SK-N-SH (cell line): Measurements from ENCODE around the gene MYO1E. TPM values are rescaled to one million over a fixed set of nuclear protein-coding genes. Genes with fewer than 3 reads are reported as not detected.

Experiments
- CTCF ChIA-PET: fragments of 300-600, 350-600 bp; formaldehyde crosslinking; extraction: SDS; loops from one replicate; lab custom pipeline; 2021; lab: Yijun Ruan, JAX
- POLR2A ChIA-PET: fragments of 350-600 bp; sonication (Branson Sonifier 250); formaldehyde crosslinking; extraction: SDS; loops from one replicate; lab custom pipeline; 2020; ENCODE audit warnings: antibody characterized with exemption, inconsistent platforms; lab: Yijun Ruan, JAX
- DNase-seq: peaks from one replicate; pipeline ENCODE4 v3.0.0; 2012
- H2AFZ ChIP-seq: fragments of 200-600 bp; sonication (generic); 2 replicates; pipeline ENCODE4 v1.8.1; 2016; ENCODE audit warnings: antibody characterized with exemption, mild to moderate bottlenecking, low read depth
- H3F3A ChIP-seq: fragments of 200-600 bp; sonication (generic); replicated peaks from 2 replicates; pipeline ENCODE3; 2016; ENCODE audit warnings: antibody characterized with exemption, mild to moderate bottlenecking; ENCODE audit not compliant: insufficient read depth
- H3K27ac ChIP-seq, 2 experiments: fragments of 200-500 bp in 1 of 2; fragments of 200-600 bp in 1 of 2; sonication (Bioruptor generic) in 1 of 2; sonication (generic), shearing (Covaris generic) in 1 of 2; 2 replicates each; pipeline versions ENCODE4 v1.5.1 to v1.6.1; 2014 to 2016; ENCODE audit warnings: low read depth in 2 of 2, inconsistent platforms in 1 of 2, low read length in 1 of 2, mild to moderate bottlenecking in 1 of 2, mixed read lengths in 1 of 2
- H3K27me3 ChIP-seq: fragments of 200-600 bp; sonication (generic), shearing (Covaris generic); 2 replicates; pipeline ENCODE4 v1.6.1; 2016; ENCODE audit warnings: mixed run types; ENCODE audit not compliant: insufficient read depth
- H3K36me3 ChIP-seq, 2 experiments: fragments of 200-500 bp in 1 of 2; fragments of 200-600 bp in 1 of 2; sonication (Bioruptor generic) in 1 of 2; sonication (generic) in 1 of 2; replicated peaks in 1 of 2; 2 replicates each; pipeline versions ENCODE3 to v1.5.1; 2014 to 2016; ENCODE audit warnings: low read length in 1 of 2, mild to moderate bottlenecking in 1 of 2; ENCODE audit not compliant: insufficient read depth in 2 of 2, control insufficient read depth in 1 of 2
- H3K4me1 ChIP-seq, 2 experiments: fragments of 200-500 bp in 1 of 2; fragments of 200-600 bp in 1 of 2; sonication (Bioruptor generic) in 1 of 2; sonication (generic), shearing (Covaris generic) in 1 of 2; 2 replicates each; pipeline versions ENCODE4 v1.5.1 to v1.6.1; 2014 to 2016; ENCODE audit warnings: low read depth in 1 of 2, low read length in 1 of 2, mixed run types in 1 of 2; ENCODE audit not compliant: insufficient read depth in 2 of 2, control insufficient read depth in 1 of 2
- H3K4me2 ChIP-seq: fragments of 200-600 bp; sonication (generic), shearing (Covaris generic); 2 replicates; pipeline ENCODE4 v1.6.1; 2017; ENCODE audit warnings: mixed run types
- H3K4me3 ChIP-seq, 2 experiments: fragments of 200-500 bp in 1 of 2; fragments of 200-600 bp in 1 of 2; sonication (Bioruptor generic) in 1 of 2; sonication (generic), shearing (Covaris generic) in 1 of 2; 2 replicates each; pipeline versions ENCODE4 v1.5.1 to v1.8.1; 2014 to 2016; ENCODE audit warnings: low read depth in 2 of 2, inconsistent platforms in 1 of 2, low read length in 1 of 2, mild to moderate bottlenecking in 1 of 2, mixed read lengths in 1 of 2, moderate library complexity in 1 of 2
- H3K79me2 ChIP-seq: fragments of 200-600 bp; sonication (generic); 2 replicates; pipeline ENCODE4 v1.8.1; 2017; ENCODE audit warnings: mild to moderate bottlenecking; ENCODE audit not compliant: insufficient read depth
- H3K9ac ChIP-seq: fragments of 200-600 bp; sonication (generic); 2 replicates; pipeline ENCODE4 v1.6.1; 2017; ENCODE audit warnings: mixed run types
- H3K9me2 ChIP-seq: fragments of 200-600 bp; sonication (generic); 2 replicates; pipeline ENCODE4 v1.6.1; 2017; ENCODE audit warnings: mixed run types
- H3K9me3 ChIP-seq: fragments of 200-600 bp; sonication (generic); 2 replicates; pipeline ENCODE4 v1.6.1; 2017; ENCODE audit warnings: mixed run types, mild to moderate bottlenecking, moderate library complexity
- H4K20me1 ChIP-seq: fragments of 200-600 bp; sonication (generic); 2 replicates; pipeline ENCODE4 v1.6.1; 2017; ENCODE audit warnings: mild to moderate bottlenecking, mixed run types; ENCODE audit not compliant: insufficient read depth
- CHD2 ChIP-seq: fragments of 150-350 bp; IDR thresholded peaks from 2 replicates; pipeline ENCODE4 v1.6.1; 2018; ENCODE audit warnings: low read length; ENCODE audit not compliant: partially characterized antibody
- ELF1 ChIP-seq: IDR thresholded peaks from 2 replicates; pipeline ENCODE4 v1.4.0; 2012
- EP300 ChIP-seq, 2 experiments: IDR thresholded peaks; 2 replicates each; pipeline versions ENCODE4 v1.4.0 to v1.6.1; 2012; ENCODE audit warnings: borderline replicate concordance in 1 of 2, low read depth in 1 of 2, low read length in 1 of 2
- FOSL2 ChIP-seq: IDR thresholded peaks from 2 replicates; pipeline ENCODE4 v1.4.0; 2012; ENCODE audit warnings: low read depth, mild to moderate bottlenecking, moderate library complexity, borderline replicate concordance
- FOXJ3 ChIP-seq: sonication (generic); formaldehyde crosslinking; IDR thresholded peaks from 2 replicates; pipeline ENCODE4 v1.5.1; 2020; ENCODE audit warnings: mild to moderate bottlenecking, missing genetic modification reagents
- FOXM1 ChIP-seq: IDR thresholded peaks from 2 replicates; pipeline ENCODE4 v1.4.0; 2012; ENCODE audit warnings: low read depth, mild to moderate bottlenecking
- GABPA ChIP-seq: IDR thresholded peaks from 2 replicates; pipeline ENCODE4 v1.4.0; 2012; ENCODE audit warnings: low read depth, mild to moderate bottlenecking
- GATA2 ChIP-seq: sonication (generic); formaldehyde crosslinking; IDR thresholded peaks from 2 replicates; pipeline ENCODE4 v1.5.0; 2020; ENCODE audit warnings: mild to moderate bottlenecking, missing genetic modification reagents
- JUND ChIP-seq: IDR thresholded peaks from 2 replicates; pipeline ENCODE4 v1.4.0; 2012
- MEF2A ChIP-seq: IDR thresholded peaks from 2 replicates; pipeline ENCODE4 v1.4.0; 2012; ENCODE audit warnings: low read depth, borderline replicate concordance
- MXI1 ChIP-seq: IDR thresholded peaks from 2 replicates; pipeline ENCODE4 v1.6.1; 2012; ENCODE audit warnings: mild to moderate bottlenecking, low read depth, low read length, improper control_type of control experiment
- NFIC ChIP-seq: IDR thresholded peaks from 2 replicates; pipeline ENCODE4 v1.4.0; 2012; ENCODE audit warnings: borderline replicate concordance
- POLR2AphosphoS5 ChIP-seq: IDR thresholded peaks from 2 replicates; pipeline ENCODE4 v1.6.1; 2012; ENCODE audit warnings: low read depth, low read length
- RAD21 ChIP-seq: IDR thresholded peaks from 2 replicates; pipeline ENCODE4 v1.6.1; 2012; ENCODE audit warnings: mild to moderate bottlenecking, low read length
- RCOR1 ChIP-seq: fragments of 150-350 bp; IDR thresholded peaks from 2 replicates; pipeline ENCODE4 v1.6.1; 2017; ENCODE audit warnings: antibody characterized with exemption, low read length
- RFX5 ChIP-seq: IDR thresholded peaks from 2 replicates; pipeline ENCODE4 v1.6.1; 2012; ENCODE audit warnings: mild to moderate bottlenecking, improper control_type of control experiment, low read length
- RXRA ChIP-seq: IDR thresholded peaks from 2 replicates; pipeline ENCODE4 v1.4.0; 2012; ENCODE audit warnings: low read depth, mild to moderate bottlenecking, borderline replicate concordance
- TAF1 ChIP-seq: IDR thresholded peaks from 2 replicates; pipeline ENCODE4 v1.6.1; 2012; ENCODE audit warnings: low read depth, mild to moderate bottlenecking, low read length, moderate library complexity, borderline replicate concordance
- TCF12 ChIP-seq: IDR thresholded peaks from 2 replicates; pipeline ENCODE4 v1.4.0; 2012
- TEAD4 ChIP-seq: IDR thresholded peaks from 2 replicates; pipeline ENCODE4 v1.4.0; 2012; ENCODE audit warnings: mild to moderate bottlenecking, borderline replicate concordance; ENCODE audit not compliant: insufficient read depth
- YY1 ChIP-seq: IDR thresholded peaks from 2 replicates; pipeline ENCODE4 v1.4.0; 2012; ENCODE audit warnings: low read depth, mild to moderate bottlenecking
- WGBS: methylation state at CpG from one replicate; pipeline ENCODE4 v1.1.6; 2017; ENCODE audit warnings: low lambda C conversion rate; 5-methylcytosine and 5-hydroxymethylcytosine counted together
- polyA plus RNA-seq, 3 experiments: library from polyadenylated mRNA; depleted of rRNA; stranded (reverse); fragments of >200 nt; gene quantifications; 2 replicates each; pipeline ENCODE4 v1.2.3, GENCODE V29; 2012
- TF ChIP-seq, protein P1 (sequence below): IDR thresholded peaks from 2 replicates; pipeline ENCODE4 v1.4.0; 2012; ENCODE audit warnings: low read depth
- TF ChIP-seq, protein P2 (sequence below): IDR thresholded peaks from 2 replicates; pipeline ENCODE4 v1.4.0; 2012; ENCODE audit warnings: low read depth, borderline replicate concordance
- TF ChIP-seq, protein P3 (sequence below): IDR thresholded peaks from 2 replicates; pipeline ENCODE4; 2012
- TF ChIP-seq, protein P4 (sequence below): IDR thresholded peaks from 2 replicates; pipeline ENCODE4 v1.6.1; 2012; ENCODE audit warnings: mild to moderate bottlenecking, low read depth, low read length, moderate library complexity
- TF ChIP-seq, protein P5 (sequence below): fragments of 150-350 bp; IDR thresholded peaks from 2 replicates; pipeline ENCODE4 v1.6.1; 2017; ENCODE audit warnings: antibody characterized with exemption, low read length, low read depth, borderline replicate concordance

The MYO1E gene
- polyA plus RNA-seq, 1 of the 3 experiments (the other 2 are of a cell fraction), result 9.7 TPM

DNA sequence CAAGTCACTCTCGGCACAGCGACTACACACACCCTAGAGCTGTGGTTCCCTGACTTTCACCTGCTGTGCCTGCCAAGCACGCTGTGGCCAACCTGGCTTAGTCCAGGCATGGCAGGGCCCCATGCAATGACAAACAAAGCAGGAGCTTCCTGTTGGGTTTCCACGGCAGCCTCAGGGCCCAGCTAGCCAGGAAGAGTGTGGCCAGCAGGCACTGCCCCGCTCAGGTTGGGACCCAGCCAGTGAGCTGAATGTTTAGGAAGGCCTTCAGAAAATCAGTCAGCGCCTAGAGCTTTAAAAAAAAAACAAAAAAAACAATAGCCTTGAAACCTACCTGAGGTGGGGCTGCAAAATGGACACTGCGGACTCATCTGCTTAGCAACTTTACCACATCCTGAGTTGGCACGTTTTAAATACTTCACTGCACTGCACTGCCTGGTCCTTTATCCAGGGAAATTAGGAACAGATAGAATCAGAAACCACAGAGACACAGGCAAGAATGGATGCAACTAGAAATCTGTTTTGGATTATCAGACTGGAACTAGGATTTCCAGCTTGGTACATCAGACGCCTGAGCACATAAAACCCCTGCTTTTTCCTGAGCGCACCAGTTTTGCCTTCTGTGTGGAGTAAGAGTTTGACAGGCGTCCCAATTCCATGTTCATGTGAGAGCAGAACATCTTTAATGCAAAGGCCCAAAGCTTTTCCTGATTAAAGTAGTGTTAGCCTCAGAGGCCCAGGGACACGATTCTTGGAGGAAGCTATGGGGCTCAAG, 202.2 kb downstream of the MYO1E start:
- peak; percentile 63 for DNase-seq
- TF ChIP-seq TAF1, result peak; percentile 39; the same call in 1 of the 2 replicates
- no peak for TF ChIP-seq FOXM1
- TF ChIP-seq TEAD4, result peak; percentile 59
- TF ChIP-seq, protein P1, sequence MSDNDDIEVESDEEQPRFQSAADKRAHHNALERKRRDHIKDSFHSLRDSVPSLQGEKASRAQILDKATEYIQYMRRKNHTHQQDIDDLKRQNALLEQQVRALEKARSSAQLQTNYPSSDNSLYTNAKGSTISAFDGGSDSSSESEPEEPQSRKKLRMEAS, result peak; percentile 61
- peak; percentile 75 for TF ChIP-seq GATA2 (CRISPR knock-in tag)
- TF ChIP-seq TCF12, result peak; percentile 96
- TF ChIP-seq FOXJ3 (CRISPR knock-in tag), result no peak
- no peak for TF ChIP-seq GABPA
- peak; percentile 48 for TF ChIP-seq JUND
- 0 out of 2 replicates have a peak, but pooled peaks have one; percentile 31 for TF ChIP-seq FOSL2
- peak; percentile 86 for TF ChIP-seq NFIC
- TF ChIP-seq, protein P2, sequence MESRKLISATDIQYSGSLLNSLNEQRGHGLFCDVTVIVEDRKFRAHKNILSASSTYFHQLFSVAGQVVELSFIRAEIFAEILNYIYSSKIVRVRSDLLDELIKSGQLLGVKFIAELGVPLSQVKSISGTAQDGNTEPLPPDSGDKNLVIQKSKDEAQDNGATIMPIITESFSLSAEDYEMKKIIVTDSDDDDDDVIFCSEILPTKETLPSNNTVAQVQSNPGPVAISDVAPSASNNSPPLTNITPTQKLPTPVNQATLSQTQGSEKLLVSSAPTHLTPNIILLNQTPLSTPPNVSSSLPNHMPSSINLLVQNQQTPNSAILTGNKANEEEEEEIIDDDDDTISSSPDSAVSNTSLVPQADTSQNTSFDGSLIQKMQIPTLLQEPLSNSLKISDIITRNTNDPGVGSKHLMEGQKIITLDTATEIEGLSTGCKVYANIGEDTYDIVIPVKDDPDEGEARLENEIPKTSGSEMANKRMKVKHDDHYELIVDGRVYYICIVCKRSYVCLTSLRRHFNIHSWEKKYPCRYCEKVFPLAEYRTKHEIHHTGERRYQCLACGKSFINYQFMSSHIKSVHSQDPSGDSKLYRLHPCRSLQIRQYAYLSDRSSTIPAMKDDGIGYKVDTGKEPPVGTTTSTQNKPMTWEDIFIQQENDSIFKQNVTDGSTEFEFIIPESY, result no peak
- peak; percentile 44 for TF ChIP-seq CHD2
- TF ChIP-seq, protein P3, sequence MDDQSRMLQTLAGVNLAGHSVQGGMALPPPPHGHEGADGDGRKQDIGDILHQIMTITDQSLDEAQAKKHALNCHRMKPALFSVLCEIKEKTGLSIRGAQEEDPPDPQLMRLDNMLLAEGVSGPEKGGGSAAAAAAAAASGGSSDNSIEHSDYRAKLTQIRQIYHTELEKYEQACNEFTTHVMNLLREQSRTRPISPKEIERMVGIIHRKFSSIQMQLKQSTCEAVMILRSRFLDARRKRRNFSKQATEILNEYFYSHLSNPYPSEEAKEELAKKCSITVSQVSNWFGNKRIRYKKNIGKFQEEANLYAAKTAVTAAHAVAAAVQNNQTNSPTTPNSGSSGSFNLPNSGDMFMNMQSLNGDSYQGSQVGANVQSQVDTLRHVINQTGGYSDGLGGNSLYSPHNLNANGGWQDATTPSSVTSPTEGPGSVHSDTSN, result peak; percentile 54; the same call in 1 of the 2 replicates
- TF ChIP-seq, protein P4, sequence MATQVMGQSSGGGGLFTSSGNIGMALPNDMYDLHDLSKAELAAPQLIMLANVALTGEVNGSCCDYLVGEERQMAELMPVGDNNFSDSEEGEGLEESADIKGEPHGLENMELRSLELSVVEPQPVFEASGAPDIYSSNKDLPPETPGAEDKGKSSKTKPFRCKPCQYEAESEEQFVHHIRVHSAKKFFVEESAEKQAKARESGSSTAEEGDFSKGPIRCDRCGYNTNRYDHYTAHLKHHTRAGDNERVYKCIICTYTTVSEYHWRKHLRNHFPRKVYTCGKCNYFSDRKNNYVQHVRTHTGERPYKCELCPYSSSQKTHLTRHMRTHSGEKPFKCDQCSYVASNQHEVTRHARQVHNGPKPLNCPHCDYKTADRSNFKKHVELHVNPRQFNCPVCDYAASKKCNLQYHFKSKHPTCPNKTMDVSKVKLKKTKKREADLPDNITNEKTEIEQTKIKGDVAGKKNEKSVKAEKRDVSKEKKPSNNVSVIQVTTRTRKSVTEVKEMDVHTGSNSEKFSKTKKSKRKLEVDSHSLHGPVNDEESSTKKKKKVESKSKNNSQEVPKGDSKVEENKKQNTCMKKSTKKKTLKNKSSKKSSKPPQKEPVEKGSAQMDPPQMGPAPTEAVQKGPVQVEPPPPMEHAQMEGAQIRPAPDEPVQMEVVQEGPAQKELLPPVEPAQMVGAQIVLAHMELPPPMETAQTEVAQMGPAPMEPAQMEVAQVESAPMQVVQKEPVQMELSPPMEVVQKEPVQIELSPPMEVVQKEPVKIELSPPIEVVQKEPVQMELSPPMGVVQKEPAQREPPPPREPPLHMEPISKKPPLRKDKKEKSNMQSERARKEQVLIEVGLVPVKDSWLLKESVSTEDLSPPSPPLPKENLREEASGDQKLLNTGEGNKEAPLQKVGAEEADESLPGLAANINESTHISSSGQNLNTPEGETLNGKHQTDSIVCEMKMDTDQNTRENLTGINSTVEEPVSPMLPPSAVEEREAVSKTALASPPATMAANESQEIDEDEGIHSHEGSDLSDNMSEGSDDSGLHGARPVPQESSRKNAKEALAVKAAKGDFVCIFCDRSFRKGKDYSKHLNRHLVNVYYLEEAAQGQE, result peak; percentile 8; the same call in 1 of the 2 replicates
- TF ChIP-seq EP300 (IDR thresholded peaks at IDR 0.05; ENCODE audit: borderline replicate concordance in 1 of 2, low read depth in 1 of 2, low read length in 1 of 2), result peak in 1 of 2 experiments; percentile 71; a peak in 2 of 4 replicates
- peak; percentile 42; the same call in 1 of the 2 replicates for TF ChIP-seq RCOR1
- TF ChIP-seq RXRA, result peak; percentile 26; the same call in 1 of the 2 replicates
- no peak for TF ChIP-seq RFX5
- TF ChIP-seq YY1, result peak; percentile 39; the same call in 1 of the 2 replicates
- no peak for TF ChIP-seq MEF2A
- TF ChIP-seq, protein P5, sequence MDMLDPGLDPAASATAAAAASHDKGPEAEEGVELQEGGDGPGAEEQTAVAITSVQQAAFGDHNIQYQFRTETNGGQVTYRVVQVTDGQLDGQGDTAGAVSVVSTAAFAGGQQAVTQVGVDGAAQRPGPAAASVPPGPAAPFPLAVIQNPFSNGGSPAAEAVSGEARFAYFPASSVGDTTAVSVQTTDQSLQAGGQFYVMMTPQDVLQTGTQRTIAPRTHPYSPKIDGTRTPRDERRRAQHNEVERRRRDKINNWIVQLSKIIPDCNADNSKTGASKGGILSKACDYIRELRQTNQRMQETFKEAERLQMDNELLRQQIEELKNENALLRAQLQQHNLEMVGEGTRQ, result no peak
- TF ChIP-seq ELF1, result no peak
- TF ChIP-seq RAD21, result no peak
- TF ChIP-seq POLR2AphosphoS5, result peak; percentile 72
- TF ChIP-seq MXI1, result no peak
- TF ChIP-seq, all 33 proteins: peak for 16
- H3K36me3 ChIP-seq, result peaks cover 0 to 14% of the 10 kb centered on the region in 2 experiments
- H3K79me2 ChIP-seq, result no peaks in the 10 kb centered on the region
- ChIA-PET POLR2A (interaction anchor here (0.6 kb wide), 1 partner anchor 166 kb away, joined by 3 read pairs; no protein-coding TSS in a partner anchor), CTCF (interaction anchor here (0.8 to 2.4 kb wide), 7 partner anchors 9 to 358 kb away, joined by 3 to 9 read pairs (median 3); no protein-coding TSS in a partner anchor)
- whole genome bisulfite sequencing, result 47% methylated on average over 12 of the region's 12 CpGs
- H2AFZ ChIP-seq, result peak overlapping the region; percentile 21; the same call in 1 of the 2 replicates
- H3K27me3 ChIP-seq, result no peaks in the 10 kb centered on the region
- peak overlapping the region; percentile 69; the same call in 1 of the 2 replicates for H3K4me2 ChIP-seq
- H3K4me3 ChIP-seq, result no peak overlapping the region; a peak in 1 of 4 replicates
- no peaks in the 10 kb centered on the region for H3K9me2 ChIP-seq
- H3K9ac ChIP-seq, result peak overlapping the region; percentile 31; the same call in 1 of the 2 replicates
- H3K27ac ChIP-seq, result peak overlapping the region; percentile 89 to 91
- H3F3A ChIP-seq, result peaks cover 30% of the 10 kb centered on the region
- no peaks in the 10 kb centered on the region for H4K20me1 ChIP-seq
- no peaks in the 10 kb centered on the region for H3K9me3 ChIP-seq
- peaks cover 17 to 42% of the 10 kb centered on the region in 2 experiments; a peak in 3 of 4 replicates for H3K4me1 ChIP-seq
